ENCODE data around the gene PRM2. TPM values are rescaled to one million over a fixed set of nuclear protein-coding genes. Genes with fewer than 3 reads are reported as not detected.
A peak's percentile ranks its signal among the peaks of the same experiment; 100 is the strongest.

PRM2 gene
- polyA plus RNA-seq, 1 of the 3 experiments (the other 2 are of a cell fraction) = not detected

GRCh38 chr16:11303405-11304138 lies 27.3 kb upstream of the PRM2 start:
- H3K9me2 ChIP-seq = no peaks in the 10 kb centered on the region
- no peak overlapping the region; a peak in 1 of 4 replicates for H3K4me3 ChIP-seq (ENCODE audit: low read depth in 2 of 2, low read length in 1 of 2)
- no peaks in the 10 kb centered on the region for H3K36me3 ChIP-seq (replicated peaks in 1 of 2; ENCODE audit: control insufficient read depth in 1 of 2, insufficient read depth in 2 of 2, low read length in 1 of 2)
- no peak overlapping the region for H2AFZ ChIP-seq (ENCODE audit: low read depth)
- H3K27ac ChIP-seq (ENCODE audit: low read depth in 2 of 2, low read length in 1 of 2) = peak overlapping the region in 1 of 2 experiments; percentile 78; a peak in 2 of 4 replicates
- H3K27me3 ChIP-seq (ENCODE audit: insufficient read depth) = no peaks in the 10 kb centered on the region
- no peaks in the 10 kb centered on the region for H3F3A ChIP-seq (replicated peaks; ENCODE audit: insufficient read depth)
- ChIA-PET CTCF (interaction anchor here (1.1 to 1.4 kb wide), 3 partner anchors 48 to 339 kb away, joined by 3 read pairs; partner anchors contain the start of gene SOCS1), POLR2A (no interaction called here)
- no peaks in the 10 kb centered on the region for H3K9me3 ChIP-seq
- peak overlapping the region; percentile 22 for H3K4me2 ChIP-seq
- H3K9ac ChIP-seq = no peak overlapping the region
- peak; percentile 85 for DNase-seq
- no peaks in the 10 kb centered on the region for H3K79me2 ChIP-seq (ENCODE audit: insufficient read depth)
- 53% methylated on average over 10 of the region's 18 CpGs for WGBS (ENCODE audit: low lambda C conversion rate)
- H3K4me1 ChIP-seq (ENCODE audit: control insufficient read depth in 1 of 2, insufficient read depth in 2 of 2, low read depth in 1 of 2, low read length in 1 of 2) = peaks cover 0 to 12% of the 10 kb centered on the region in 2 experiments; a peak in 1 of 4 replicates
- H4K20me1 ChIP-seq (ENCODE audit: insufficient read depth) = no peaks in the 10 kb centered on the region
- TF ChIP-seq RXRA (IDR thresholded peaks at IDR 0.05; ENCODE audit: borderline replicate concordance, low read depth) (no peak), CTCF (IDR thresholded peaks at IDR 0.05) (no peak), MAX (IDR thresholded peaks at IDR 0.05; ENCODE audit: low read depth) (no peak), FOXM1 (IDR thresholded peaks at IDR 0.05; ENCODE audit: low read depth) (no peak), YY1 (IDR thresholded peaks at IDR 0.05; ENCODE audit: low read depth) (no peak), ELF1 (IDR thresholded peaks at IDR 0.05) (no peak), FOSL2 (IDR thresholded peaks at IDR 0.05; ENCODE audit: borderline replicate concordance, low read depth) (no peak), GATA2 (CRISPR knock-in tag; IDR thresholded peaks at IDR 0.05) (peak; percentile 84), FOXJ3 (CRISPR knock-in tag; IDR thresholded peaks at IDR 0.05) (no peak), POLR2AphosphoS5 (IDR thresholded peaks at IDR 0.05; ENCODE audit: low read depth, low read length) (no peak), REST (IDR thresholded peaks at IDR 0.05; ENCODE audit: low read depth, low read length) (no peak), SIN3A (IDR thresholded peaks at IDR 0.05; ENCODE audit: borderline replicate concordance, low read depth, low read length) (no peak), JUND (IDR thresholded peaks at IDR 0.05) (no peak), PBX3 (IDR thresholded peaks at IDR 0.05) (no peak; the same call in 1 of the 2 replicates), GABPA (IDR thresholded peaks at IDR 0.05; ENCODE audit: low read depth) (no peak), MXI1 (IDR thresholded peaks at IDR 0.05; ENCODE audit: low read depth, low read length) (peak; percentile 39; the same call in 1 of the 2 replicates), RAD21 (IDR thresholded peaks at IDR 0.05; ENCODE audit: low read length) (peak; percentile 28; the same call in 1 of the 2 replicates), USF2 (IDR thresholded peaks at IDR 0.05; ENCODE audit: borderline replicate concordance, low read depth, low read length) (no peak), RCOR1 (IDR thresholded peaks at IDR 0.05; ENCODE audit: low read length) (peak; percentile 59; the same call in 1 of the 2 replicates), TCF12 (IDR thresholded peaks at IDR 0.05) (peak; percentile 71), MEF2A (IDR thresholded peaks at IDR 0.05; ENCODE audit: borderline replicate concordance, low read depth) (no peak), IRF3 (IDR thresholded peaks at IDR 0.05; ENCODE audit: low read depth, low read length) (no peak), TEAD4 (IDR thresholded peaks at IDR 0.05; ENCODE audit: borderline replicate concordance, insufficient read depth) (no peak), NFIC (IDR thresholded peaks at IDR 0.05; ENCODE audit: borderline replicate concordance) (peak; percentile 77), EZH2phosphoT487 (IDR thresholded peaks at IDR 0.05; ENCODE audit: borderline replicate concordance, low read depth) (no peak)

Data from SK-N-SH (cell line).